Upper lobe of left lung (tissue), 6 donors: ENCODE measurements around the gene TREH. TPM values are rescaled to one million over a fixed set of nuclear protein-coding genes. Genes with fewer than 3 reads are reported as not detected.
"Not testable (repeated sequence)": the region's sequence is repeated elsewhere in the genome, so short reads cannot be mapped to it uniquely, and the experiment has no call there.

Source experiments
- ATAC-seq, 2 donors: fragments of 200-7000 bp; cut with Tn5 transposase; one replicate each; pipeline ENCODE4 v1.9.1; 2022; ENCODE audit warnings: mild to moderate bottlenecking in 2 of 2, moderate library complexity in 2 of 2; ENCODE audit not compliant: low FRiP score in 2 of 2
- DNase-seq, 2 donors: peaks; one replicate each; pipeline ENCODE4 v3.0.0-alpha.2; 2019 to 2020
- H3K27ac ChIP-seq, 4 donors: fragments of 200-600 bp; sonication (generic); one replicate each; pipeline ENCODE4 v1.5.1; 2016 to 2019
- H3K27me3 ChIP-seq, 4 donors: fragments of 200-600 bp; sonication (generic); one replicate each; pipeline ENCODE4 v1.5.1; 2017 to 2019
- H3K36me3 ChIP-seq, 4 donors: fragments of 200-600 bp; sonication (generic); one replicate each; pipeline ENCODE4 v1.5.1; 2016 to 2019
- H3K4me1 ChIP-seq, 4 donors: fragments of 200-600 bp; sonication (generic); one replicate each; pipeline ENCODE4 v1.5.1; 2018 to 2019
- H3K4me3 ChIP-seq, 4 donors: fragments of 200-600 bp; sonication (generic); one replicate each; pipeline ENCODE4 v1.5.1; 2017 to 2019; ENCODE audit warnings: mild to moderate bottlenecking in 2 of 4, moderate library complexity in 1 of 4
- H3K9me3 ChIP-seq, 4 donors: fragments of 200-600 bp; sonication (generic); one replicate each; pipeline ENCODE4 v1.5.1; 2018 to 2019
- CTCF ChIP-seq, 6 experiments: fragments of 450-650 bp in 4 of 6; fragments of 200-600 bp in 2 of 6; sonication (generic) in 2 of 6; IDR thresholded peaks; one replicate each; pipeline ENCODE4 v1.5.1; 2016 to 2019; ENCODE audit warnings: antibody characterized with exemption in 6 of 6
- EP300 ChIP-seq, 4 donors: sonication (generic); formaldehyde crosslinking; IDR thresholded peaks; one replicate each; pipeline ENCODE4 v1.5.1; 2017; ENCODE audit warnings: antibody characterized with exemption in 4 of 4, control low read depth in 2 of 4
- POLR2A ChIP-seq, 4 donors: fragments of 450-650 bp; IDR thresholded peaks; one replicate each; pipeline ENCODE4 v1.5.1; 2016 to 2017; ENCODE audit warnings: antibody characterized with exemption in 4 of 4, mild to moderate bottlenecking in 2 of 4
- POLR2AphosphoS5 ChIP-seq, 2 donors: sonication (generic); formaldehyde crosslinking; IDR thresholded peaks; one replicate each; pipeline ENCODE4 v1.5.1; 2017; ENCODE audit warnings: antibody characterized with exemption in 2 of 2
- WGBS, 2 donors: methylation state at CpG; one replicate each; pipeline ENCODE4 v1.1.5; 2017 to 2018; 5-methylcytosine and 5-hydroxymethylcytosine counted together
- total RNA-seq, 6 donors: library from RNA; depleted of rRNA in 4 of 6; stranded (reverse); fragments of >200 nt in 4 of 6; gene quantifications; one replicate each; pipeline versions ENCODE4 v1.1.0 to v1.2.1, GENCODE V29; 2016 to 2021
- donor health status: DM: no; HTN: no; CAD: no; lungs with moderate emphysema.
- donor health status: DM: no; HTN: yes; CAD: no; lungs with severe emphysema.

Gene TREH
- total RNA-seq, 6 donors from 2014 or later: 0.17 to 1.0 (median 0.89) TPM; not detected in 3

GRCh38 chr11:118615282-118615975 lies 64.0 kb downstream of the TREH start:
- 76 to 78% methylated on average over 6 of the region's 6 CpGs for WGBS, 2 donors
- H3K27ac ChIP-seq: peak overlapping the region; percentile 82 to 96 (median 92)
- TF ChIP-seq EP300 (IDR thresholded peaks at IDR 0.05) (no peak), POLR2AphosphoS5 (IDR thresholded peaks at IDR 0.05) (no peak), POLR2A (IDR thresholded peaks at IDR 0.05) (no peak), CTCF (IDR thresholded peaks at IDR 0.05) (no peak)
- peaks cover 0 to 34% (median 5%) of the 10 kb centered on the region in 4 donors for H3K36me3 ChIP-seq
- no peaks in the 10 kb centered on the region for H3K9me3 ChIP-seq
- H3K27me3 ChIP-seq: peaks cover 0 to 5% (median 2%) of the 10 kb centered on the region in 4 donors
- H3K4me3 ChIP-seq: no peak overlapping the region
- DNase-seq (no peak), ATAC-seq (no peak)
- peaks cover 71 to 80% (median 74%) of the 10 kb centered on the region in 4 donors for H3K4me1 ChIP-seq

DNA sequence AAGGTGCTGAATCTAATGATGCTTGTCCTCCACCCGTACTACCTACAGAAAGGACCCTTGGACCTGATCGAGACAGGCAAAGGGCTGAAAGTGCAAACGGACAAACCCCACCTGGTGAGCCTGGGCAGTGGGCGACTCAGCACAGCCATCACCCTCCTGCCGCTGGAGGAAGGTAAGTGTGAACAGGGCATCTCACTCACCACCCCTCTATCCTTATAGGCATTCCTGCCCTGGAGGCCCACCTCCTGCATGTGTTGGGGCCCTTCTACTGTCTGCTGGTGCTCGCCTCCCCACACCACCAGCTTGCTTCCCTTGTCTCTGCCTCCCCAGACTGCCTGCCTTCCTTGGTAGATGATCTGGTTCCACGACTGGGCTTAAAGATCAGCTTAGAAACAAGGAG lies 64.9 kb downstream of the TREH start:
- Histone ChIP-seq H3K27ac (peak overlapping the region; percentile 63 to 96 (median 94)), H3K4me3 (no peak overlapping the region), H3K9me3 (no peaks in the 10 kb centered on the region), H3K36me3 (peaks cover 0 to 34% (median 5%) of the 10 kb centered on the region in 4 donors), H3K27me3 (peaks cover 0 to 6% (median 3%) of the 10 kb centered on the region in 4 donors), H3K4me1 (peaks cover 71 to 77% (median 73%) of the 10 kb centered on the region in 4 donors)
- 64 to 84% methylated on average over 2 to 7 of the region's 7 CpGs for WGBS, 2 donors
- TF ChIP-seq CTCF (IDR thresholded peaks at IDR 0.05): no peak
- no peak for TF ChIP-seq POLR2AphosphoS5 (IDR thresholded peaks at IDR 0.05)
- no peak for TF ChIP-seq EP300 (IDR thresholded peaks at IDR 0.05)
- TF ChIP-seq POLR2A (IDR thresholded peaks at IDR 0.05): no peak
- ATAC-seq (no peak), DNase-seq (peak in 1 of 2 donors; percentile 0)

- no peak for ATAC-seq
- H3K4me3 ChIP-seq: peak overlapping the region in 1 of 4 donors; percentile 80
- 16 to 29% methylated on average over 7 of the region's 7 CpGs for WGBS, 2 donors
- peaks cover 0 to 34% (median 5%) of the 10 kb centered on the region in 4 donors for H3K36me3 ChIP-seq
- TF ChIP-seq EP300 (IDR thresholded peaks at IDR 0.05) (peak in 2 of 4 donors; percentile 77 to 79), POLR2AphosphoS5 (IDR thresholded peaks at IDR 0.05) (peak; percentile 42 to 75), POLR2A (IDR thresholded peaks at IDR 0.05) (peak in 1 of 4 donors; percentile 22), CTCF (IDR thresholded peaks at IDR 0.05) (no peak)
- peaks cover 0 to 10% (median 3%) of the 10 kb centered on the region in 4 donors for H3K27me3 ChIP-seq
- peaks cover 60 to 76% (median 70%) of the 10 kb centered on the region in 4 donors for H3K4me1 ChIP-seq
- H3K9me3 ChIP-seq: no peaks in the 10 kb centered on the region
- peak in 1 of 2 donors; percentile 48 for DNase-seq
- H3K27ac ChIP-seq: peak overlapping the region; percentile 82 to 96 (median 94)
Observed at GRCh38 chr11:118612378-118612777, 67.1 kb downstream of the TREH start.

- H3K9me3 ChIP-seq, H3K27me3 ChIP-seq, DNase-seq, ATAC-seq: not testable (repeated sequence)
- Histone ChIP-seq H3K36me3 (peaks cover 0 to 30% (median 5%) of the 10 kb centered on the region in 4 donors), H3K4me3 (peak overlapping the region; percentile 7 to 80 (median 54)), H3K4me1 (peaks cover 58 to 73% (median 66%) of the 10 kb centered on the region in 4 donors), H3K27ac (peak overlapping the region; percentile 90 to 96 (median 94))
- WGBS, 2 donors: 51 to 65% methylated on average over 19 of the region's 19 CpGs
Observed at GRCh38 chr11:118611433-118611795, 68.0 kb downstream of the TREH start.

- H3K4me3 ChIP-seq: peak overlapping the region; percentile 48 to 80 (median 65)
- 4 to 9% methylated on average over 11 to 46 of the region's 54 CpGs for WGBS, 2 donors
- DNase-seq (peak; percentile 89 to 97), ATAC-seq (peak; percentile 58 to 82)
- TF ChIP-seq EP300 (IDR thresholded peaks at IDR 0.05) (no peak), POLR2A (IDR thresholded peaks at IDR 0.05) (peak in 1 of 4 donors; percentile 18), POLR2AphosphoS5 (IDR thresholded peaks at IDR 0.05) (peak in 1 of 2 donors; percentile 73), CTCF (IDR thresholded peaks at IDR 0.05) (peak; percentile 83 to 94 (median 86))
- H3K4me1 ChIP-seq: peaks cover 58 to 69% (median 63%) of the 10 kb centered on the region in 4 donors
- H3K36me3 ChIP-seq: peaks cover 0 to 25% (median 5%) of the 10 kb centered on the region in 4 donors
- H3K27me3 ChIP-seq: peaks cover 0 to 10% (median 3%) of the 10 kb centered on the region in 4 donors
- H3K27ac ChIP-seq: peak overlapping the region; percentile 90 to 96 (median 94)
- H3K9me3 ChIP-seq: no peaks in the 10 kb centered on the region
Observed at GRCh38 chr11:118610773-118611432, 68.5 kb downstream of the TREH start.
